ENCODE data around the gene DPP8.
"Not testable (repeated sequence)": the region's sequence is repeated elsewhere in the genome, so short reads cannot be mapped to it uniquely, and the experiment has no call there.

Gene DPP8

GRCh38 chr15:65553691-65554090, 36.2 kb upstream of the DPP8 start:
- H3K4me3 ChIP-seq (ENCODE audit: low read length), result no peak overlapping the region
- TF ChIP-seq, protein P1, sequence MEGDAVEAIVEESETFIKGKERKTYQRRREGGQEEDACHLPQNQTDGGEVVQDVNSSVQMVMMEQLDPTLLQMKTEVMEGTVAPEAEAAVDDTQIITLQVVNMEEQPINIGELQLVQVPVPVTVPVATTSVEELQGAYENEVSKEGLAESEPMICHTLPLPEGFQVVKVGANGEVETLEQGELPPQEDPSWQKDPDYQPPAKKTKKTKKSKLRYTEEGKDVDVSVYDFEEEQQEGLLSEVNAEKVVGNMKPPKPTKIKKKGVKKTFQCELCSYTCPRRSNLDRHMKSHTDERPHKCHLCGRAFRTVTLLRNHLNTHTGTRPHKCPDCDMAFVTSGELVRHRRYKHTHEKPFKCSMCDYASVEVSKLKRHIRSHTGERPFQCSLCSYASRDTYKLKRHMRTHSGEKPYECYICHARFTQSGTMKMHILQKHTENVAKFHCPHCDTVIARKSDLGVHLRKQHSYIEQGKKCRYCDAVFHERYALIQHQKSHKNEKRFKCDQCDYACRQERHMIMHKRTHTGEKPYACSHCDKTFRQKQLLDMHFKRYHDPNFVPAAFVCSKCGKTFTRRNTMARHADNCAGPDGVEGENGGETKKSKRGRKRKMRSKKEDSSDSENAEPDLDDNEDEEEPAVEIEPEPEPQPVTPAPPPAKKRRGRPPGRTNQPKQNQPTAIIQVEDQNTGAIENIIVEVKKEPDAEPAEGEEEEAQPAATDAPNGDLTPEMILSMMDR (IDR thresholded peaks at IDR 0.05; ENCODE audit: insufficient read depth, low read depth, low read length, missing control alignments), result no peak
- DNase-seq (ENCODE audit: low read depth), result no peak

DNA sequence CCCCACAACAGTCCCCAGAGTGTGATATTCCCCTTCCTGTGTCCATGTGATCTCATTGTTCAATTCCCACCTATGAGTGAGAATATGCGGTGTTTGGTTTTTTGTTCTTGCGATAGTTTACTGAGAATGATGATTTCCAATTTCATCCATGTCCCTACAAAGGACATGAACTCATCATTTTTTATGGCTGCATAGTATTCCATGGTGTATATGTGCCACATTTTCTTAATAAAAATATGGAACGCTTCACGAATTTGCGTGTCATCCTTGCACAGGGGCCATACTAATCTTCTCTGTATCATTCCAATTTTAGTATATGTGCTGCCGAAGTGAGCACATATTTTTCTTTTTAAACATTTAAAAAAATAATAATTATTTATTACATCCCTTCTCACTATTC, 35.4 kb upstream of the DPP8 start:
- H3K4me3 ChIP-seq (ENCODE audit: low read length); DNase-seq (ENCODE audit: low read depth): not testable (repeated sequence)

GRCh38 chr15:65551183-65551582, 33.7 kb upstream of the DPP8 start:
- TF ChIP-seq, protein P1 (IDR thresholded peaks at IDR 0.05; ENCODE audit: insufficient read depth, low read depth, low read length, missing control alignments), result no peak
- no peak overlapping the region for H3K4me3 ChIP-seq (ENCODE audit: low read length)
- no peak for DNase-seq (ENCODE audit: low read depth)

GRCh38 chr15:65550681-65551098, 33.2 kb upstream of the DPP8 start:
- TF ChIP-seq, protein P1 (IDR thresholded peaks at IDR 0.05; ENCODE audit: insufficient read depth, low read depth, low read length, missing control alignments), result no peak
- DNase-seq (ENCODE audit: low read depth), result no peak
- H3K4me3 ChIP-seq (ENCODE audit: low read length), result no peak overlapping the region

GRCh38 chr15:65549288-65549687, 31.8 kb upstream of the DPP8 start:
- H3K4me3 ChIP-seq (ENCODE audit: low read length); DNase-seq (ENCODE audit: low read depth): not testable (repeated sequence)

- no peak for DNase-seq (ENCODE audit: low read depth)
- TF ChIP-seq, protein P1 (IDR thresholded peaks at IDR 0.05; ENCODE audit: insufficient read depth, low read depth, low read length, missing control alignments), result no peak
- no peak overlapping the region for H3K4me3 ChIP-seq (ENCODE audit: low read length)
Observed at GRCh38 chr15:65547841-65548240, 30.4 kb upstream of the DPP8 start.

DNA sequence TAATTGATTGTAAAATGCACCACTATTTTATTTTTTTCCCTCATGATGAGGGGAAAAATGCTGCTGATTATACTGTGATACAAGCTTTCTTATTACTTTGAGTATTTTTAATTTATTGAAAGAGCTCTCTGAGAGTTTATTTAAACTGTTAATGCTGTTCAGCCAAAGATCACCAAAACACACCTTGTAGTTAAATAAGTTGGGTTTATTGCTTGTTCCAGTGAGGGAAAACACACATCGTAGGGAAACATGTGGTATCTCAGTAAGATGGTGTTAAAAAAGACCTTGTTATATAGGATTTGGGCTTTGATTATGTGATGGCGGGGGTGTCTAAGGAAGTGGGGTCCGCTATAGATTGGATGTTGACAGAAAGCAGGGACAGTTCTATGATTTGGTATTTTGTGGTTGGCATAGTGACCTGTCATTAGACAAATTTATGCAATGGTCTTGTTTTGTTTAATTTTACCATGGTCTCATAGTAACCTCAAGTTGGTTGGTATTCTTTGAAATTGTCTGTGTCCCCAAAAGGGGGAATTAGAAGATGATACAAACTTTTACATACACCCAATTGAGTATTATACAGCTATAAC, 23.8 kb upstream of the DPP8 start:
- TF ChIP-seq, protein P1 (IDR thresholded peaks at IDR 0.05; ENCODE audit: insufficient read depth, low read depth, low read length, missing control alignments), result no peak
- H3K4me3 ChIP-seq (ENCODE audit: low read length), result no peak overlapping the region
- no peak for DNase-seq (ENCODE audit: low read depth)

GRCh38 chr15:65540314-65540713, 22.8 kb upstream of the DPP8 start:
- TF ChIP-seq, protein P1 (IDR thresholded peaks at IDR 0.05; ENCODE audit: insufficient read depth, low read depth, low read length, missing control alignments), result no peak
- no peak overlapping the region for H3K4me3 ChIP-seq (ENCODE audit: low read length)
- no peak for DNase-seq (ENCODE audit: low read depth)

All from epithelial cell of esophagus (primary cell).